ENCODE results near the gene SORCS2.

GRCh38 chr4:7412554-7412912 lies 220.2 kb downstream of the SORCS2 start:
- TF ChIP-seq, protein P1, sequence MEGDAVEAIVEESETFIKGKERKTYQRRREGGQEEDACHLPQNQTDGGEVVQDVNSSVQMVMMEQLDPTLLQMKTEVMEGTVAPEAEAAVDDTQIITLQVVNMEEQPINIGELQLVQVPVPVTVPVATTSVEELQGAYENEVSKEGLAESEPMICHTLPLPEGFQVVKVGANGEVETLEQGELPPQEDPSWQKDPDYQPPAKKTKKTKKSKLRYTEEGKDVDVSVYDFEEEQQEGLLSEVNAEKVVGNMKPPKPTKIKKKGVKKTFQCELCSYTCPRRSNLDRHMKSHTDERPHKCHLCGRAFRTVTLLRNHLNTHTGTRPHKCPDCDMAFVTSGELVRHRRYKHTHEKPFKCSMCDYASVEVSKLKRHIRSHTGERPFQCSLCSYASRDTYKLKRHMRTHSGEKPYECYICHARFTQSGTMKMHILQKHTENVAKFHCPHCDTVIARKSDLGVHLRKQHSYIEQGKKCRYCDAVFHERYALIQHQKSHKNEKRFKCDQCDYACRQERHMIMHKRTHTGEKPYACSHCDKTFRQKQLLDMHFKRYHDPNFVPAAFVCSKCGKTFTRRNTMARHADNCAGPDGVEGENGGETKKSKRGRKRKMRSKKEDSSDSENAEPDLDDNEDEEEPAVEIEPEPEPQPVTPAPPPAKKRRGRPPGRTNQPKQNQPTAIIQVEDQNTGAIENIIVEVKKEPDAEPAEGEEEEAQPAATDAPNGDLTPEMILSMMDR (IDR thresholded peaks at IDR 0.05), result no peak
- no peak for TF ChIP-seq POLR2AphosphoS5 (IDR thresholded peaks at IDR 0.05; ENCODE audit: low read depth, low read length)
- no peak for TF ChIP-seq REST (IDR thresholded peaks at IDR 0.05; ENCODE audit: insufficient read depth in 1 of 2, low read depth in 2 of 2, low read length in 1 of 2)
- no peak for TF ChIP-seq TCF7L2 (IDR thresholded peaks at IDR 0.05; ENCODE audit: low read depth, low read length)
- TF ChIP-seq SIN3A (IDR thresholded peaks at IDR 0.05; ENCODE audit: borderline replicate concordance, insufficient read depth, low read depth, low read length), result no peak

Measured in Panc1 (cell line).